Lower leg skin (tissue), 4 donors: Measurements from ENCODE around the gene INO80B. TPM values are rescaled to one million over a fixed set of nuclear protein-coding genes. Genes with fewer than 3 reads are reported as not detected.
"Not testable (repeated sequence)": the region's sequence is repeated elsewhere in the genome, so short reads cannot be mapped to it uniquely, and the experiment has no call there.

Source experiments
- DNase-seq, 2 donors: peaks; one replicate each; pipeline ENCODE4 v3.0.0-alpha.2; 2019; ENCODE audit warnings: low spot score in 2 of 2
- H3K4me3 ChIP-seq: fragments of 200-600 bp; sonication (generic); 2 replicates; pipeline ENCODE4 v1.5.1; 2017; ENCODE audit warnings: mild to moderate bottlenecking, low read depth; ENCODE audit not compliant: poor library complexity, severe bottlenecking
- POLR2A ChIP-seq, 2 donors: fragments of 450-650 bp; IDR thresholded peaks; one replicate each; pipeline ENCODE4 v1.6.1; 2016 to 2017; ENCODE audit warnings: antibody characterized with exemption in 2 of 2, mild to moderate bottlenecking in 1 of 2, moderate library complexity in 1 of 2
- WGBS, 2 donors: methylation state at CpG; one replicate each; pipeline ENCODE4 v1.1.5; 2018; 5-methylcytosine and 5-hydroxymethylcytosine counted together
- intact Hi-C: fragments of 100-400 bp; cut with DNase I; formaldehyde crosslinking; loops from one replicate; pipeline ENCODE4 v1.15.0; 2023; ENCODE audit warnings: low total_unique reads
- total RNA-seq, 4 donors: library from RNA; depleted of rRNA; stranded (reverse); fragments of >200 nt; gene quantifications; one replicate each; pipeline ENCODE4 v1.1.0, GENCODE V29; 2016
- TF ChIP-seq, protein P1 (sequence below), 3 donors: fragments of 450-650 bp; IDR thresholded peaks; one replicate each; pipeline ENCODE4 v1.5.1; 2016; ENCODE audit warnings: antibody characterized with exemption in 3 of 3, mild to moderate bottlenecking in 3 of 3, moderate library complexity in 2 of 3

The INO80B gene
- total RNA-seq, 4 donors from 2014 or later, result 19.3 to 39.6 (median 31.8) TPM

GRCh38 chr2:74474481-74474880 is 19.6 kb downstream of the INO80B start:
- TF ChIP-seq, protein P1, sequence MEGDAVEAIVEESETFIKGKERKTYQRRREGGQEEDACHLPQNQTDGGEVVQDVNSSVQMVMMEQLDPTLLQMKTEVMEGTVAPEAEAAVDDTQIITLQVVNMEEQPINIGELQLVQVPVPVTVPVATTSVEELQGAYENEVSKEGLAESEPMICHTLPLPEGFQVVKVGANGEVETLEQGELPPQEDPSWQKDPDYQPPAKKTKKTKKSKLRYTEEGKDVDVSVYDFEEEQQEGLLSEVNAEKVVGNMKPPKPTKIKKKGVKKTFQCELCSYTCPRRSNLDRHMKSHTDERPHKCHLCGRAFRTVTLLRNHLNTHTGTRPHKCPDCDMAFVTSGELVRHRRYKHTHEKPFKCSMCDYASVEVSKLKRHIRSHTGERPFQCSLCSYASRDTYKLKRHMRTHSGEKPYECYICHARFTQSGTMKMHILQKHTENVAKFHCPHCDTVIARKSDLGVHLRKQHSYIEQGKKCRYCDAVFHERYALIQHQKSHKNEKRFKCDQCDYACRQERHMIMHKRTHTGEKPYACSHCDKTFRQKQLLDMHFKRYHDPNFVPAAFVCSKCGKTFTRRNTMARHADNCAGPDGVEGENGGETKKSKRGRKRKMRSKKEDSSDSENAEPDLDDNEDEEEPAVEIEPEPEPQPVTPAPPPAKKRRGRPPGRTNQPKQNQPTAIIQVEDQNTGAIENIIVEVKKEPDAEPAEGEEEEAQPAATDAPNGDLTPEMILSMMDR (IDR thresholded peaks at IDR 0.05), result no peak
- TF ChIP-seq POLR2A (IDR thresholded peaks at IDR 0.05), result no peak
- intact Hi-C loops, result no loop called here
- no peak for DNase-seq
- 87 to 90% methylated on average over 6 of the region's 6 CpGs for WGBS, 2 donors
- no peak overlapping the region for H3K4me3 ChIP-seq

GRCh38 chr2:74474899-74475298 is 20.0 kb downstream of the INO80B start:
- no peak for TF ChIP-seq POLR2A (IDR thresholded peaks at IDR 0.05)
- no peak for DNase-seq
- no peak overlapping the region for H3K4me3 ChIP-seq
- intact Hi-C loops, result no loop called here
- 90 to 93% methylated on average over 5 of the region's 5 CpGs for WGBS, 2 donors

GRCh38 chr2:74481431-74481830 is 26.5 kb downstream of the INO80B start:
- H3K4me3 ChIP-seq, result peak overlapping the region; percentile 82
- DNase-seq, result no peak
- WGBS, 2 donors, result 46 to 54% methylated on average over 3 of the region's 3 CpGs
- intact Hi-C loops, result loop anchor here (5.0 kb wide), 1 partner anchor 106 kb away; no protein-coding TSS in a partner anchor
- no peak for TF ChIP-seq POLR2A (IDR thresholded peaks at IDR 0.05)
- TF ChIP-seq, protein P1 (IDR thresholded peaks at IDR 0.05), result no peak

DNA sequence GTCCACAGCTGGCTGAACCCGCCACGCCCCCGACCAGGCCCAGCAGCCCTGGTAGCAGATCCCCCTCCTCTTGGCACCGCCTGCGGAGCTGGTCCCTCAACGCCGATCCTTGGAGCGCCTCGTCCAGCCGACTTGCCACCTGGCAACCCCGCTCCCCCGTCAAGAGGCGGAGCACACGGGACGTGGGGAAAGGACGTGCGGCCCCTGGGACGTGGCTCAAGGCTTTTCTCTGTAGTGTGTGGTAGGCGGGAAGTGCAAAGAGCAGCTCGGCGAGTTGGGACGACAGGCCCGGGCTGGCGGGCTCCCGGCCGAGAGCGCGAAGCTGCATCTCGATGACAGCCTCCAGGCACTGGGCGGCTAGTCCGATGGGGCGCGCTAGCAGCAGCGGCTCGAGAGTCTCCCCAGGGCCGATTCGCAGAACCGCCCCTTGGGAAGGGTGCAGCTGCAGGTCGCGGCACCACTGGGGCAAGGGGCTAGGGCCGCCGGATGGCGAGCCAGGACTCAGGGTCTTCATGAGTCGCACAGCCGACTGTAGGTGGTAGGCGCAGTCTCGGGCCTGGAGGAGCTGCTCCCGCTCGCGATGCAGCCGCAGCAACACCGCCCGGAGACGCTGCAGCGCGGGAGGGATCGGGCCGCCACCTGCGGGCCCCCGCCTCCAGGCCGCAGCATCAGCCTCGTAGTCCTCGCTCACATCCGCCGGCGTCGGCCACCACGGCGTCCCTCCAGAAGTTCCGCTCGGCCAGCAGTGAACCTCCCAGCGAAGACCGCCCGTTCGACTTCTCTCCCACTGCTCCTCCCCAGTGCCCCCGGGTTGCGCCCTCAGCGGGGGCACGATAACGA is 27.3 kb downstream of the INO80B start:
- TF ChIP-seq POLR2A (IDR thresholded peaks at IDR 0.05), result no peak
- TF ChIP-seq, protein P1 (IDR thresholded peaks at IDR 0.05), result no peak

DNA sequence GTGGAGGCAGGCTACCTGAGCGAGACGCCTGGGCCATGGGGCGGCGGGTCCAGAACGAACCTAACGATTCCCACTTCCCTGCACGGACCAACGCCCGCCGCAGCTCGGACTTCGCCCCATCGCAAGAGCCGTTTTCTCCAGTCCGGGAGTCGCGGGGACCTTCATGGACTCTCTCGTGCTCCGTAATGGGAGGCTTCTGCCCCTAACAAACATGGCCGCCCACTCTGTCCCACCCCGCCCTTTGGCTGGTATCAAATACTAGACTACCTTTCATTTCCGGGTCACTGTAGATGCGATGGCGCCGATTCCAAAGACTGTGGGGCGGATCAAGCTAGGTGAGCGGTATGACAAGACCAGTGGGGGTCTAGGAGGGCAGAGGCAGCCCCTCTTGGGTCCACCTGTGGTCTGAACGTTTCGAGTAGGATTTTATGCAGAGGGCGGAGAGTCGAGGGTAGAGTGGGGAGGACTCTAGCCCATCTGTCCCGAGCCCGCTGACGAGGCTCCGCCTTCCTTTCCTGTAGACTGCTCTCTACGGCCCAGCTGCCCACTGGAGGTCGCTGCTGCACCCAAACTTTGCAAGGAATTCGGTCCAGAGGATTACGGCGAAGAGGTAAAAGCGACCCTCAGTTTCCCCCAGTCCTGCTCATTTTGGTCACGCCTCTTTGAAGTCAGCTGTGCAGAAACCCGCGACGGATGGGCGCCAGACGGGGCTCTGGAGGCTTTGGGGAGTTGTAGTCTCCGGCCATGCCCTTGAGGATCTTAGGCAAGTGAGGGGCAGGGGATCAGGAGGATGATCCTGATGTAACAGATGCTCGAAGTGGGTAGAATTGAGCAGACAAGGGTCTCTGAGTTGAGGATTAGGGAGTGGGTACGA is 28.2 kb downstream of the INO80B start, which contains the start of the genes CCDC142 and TTC31:
TSS of gene CCDC142 (minus strand) at position 198 of the 874 bp plus-strand sequence. CDS start at position 37, 161 bp downstream.
TSS of gene TTC31 (plus strand) at position 281 of the 874 bp plus-strand sequence. CDS start at position 296, 15 bp downstream.
- TF ChIP-seq POLR2A (IDR thresholded peaks at IDR 0.05), result no peak
- TF ChIP-seq, protein P1 (IDR thresholded peaks at IDR 0.05), result peak in 1 of 3 donors; percentile 84
- H3K4me3 ChIP-seq, result peak within 1 kb of the TSS; percentile 82
- intact Hi-C loops, result loop anchor here (5.0 kb wide), 1 partner anchor 104 kb away; no protein-coding TSS in a partner anchor
- DNase-seq, result peak; percentile 98 to 100
- 0 to 1% methylated on average over 35 to 49 of the region's 50 CpGs for WGBS, 2 donors

More for the DNA sequence above, 27.3 kb downstream of the INO80B start:
- intact Hi-C loops, result loop anchor here (5.0 kb wide), 1 partner anchor 105 kb away; no protein-coding TSS in a partner anchor
- 0 to 3% methylated on average over 29 to 62 of the region's 80 CpGs for WGBS, 2 donors
- H3K4me3 ChIP-seq, result peak overlapping the region; percentile 82
- DNase-seq, result peak in 1 of 2 donors; percentile 92

GRCh38 chr2:74483675-74484164 is 28.8 kb downstream of the INO80B start:
- H3K4me3 ChIP-seq, result peak overlapping the region; percentile 82
- intact Hi-C loops, result loop anchor here (5.0 kb wide), 1 partner anchor 104 kb away; no protein-coding TSS in a partner anchor
- 81 to 82% methylated on average over 19 of the region's 19 CpGs for WGBS, 2 donors
- DNase-seq, result not testable (repeated sequence)
